Measurements from ENCODE around the gene CPLX1. TPM values are rescaled to one million over a fixed set of nuclear protein-coding genes. Genes with fewer than 3 reads are reported as not detected.

The CPLX1 gene
- total RNA-seq, 1 experiment from 2014 or later: 3.5 TPM

GRCh38 chr4:851701-852430 lies 25.9 kb upstream of the CPLX1 start:
- POLR2A ChIA-PET: no interaction called here
- H3K4me1 Mint-ChIP-seq: no peaks in the 10 kb centered on the region
- no peak overlapping the region for H3K27ac Mint-ChIP-seq
- DNase-seq (ENCODE audit: low spot score) (no peak), ATAC-seq (no peak)
- CTCF ChIA-PET: interaction anchor here (1.9 kb wide), 1 partner anchor 39 kb away, joined by 6 read pairs; no protein-coding TSS in a partner anchor
- peaks cover 13% of the 10 kb centered on the region for H3K36me3 Mint-ChIP-seq
- TF ChIP-seq PREB (CRISPR knock-in tag; IDR thresholded peaks at IDR 0.05; ENCODE audit: borderline replicate concordance): no peak
- no peak for TF ChIP-seq PRRX2 (CRISPR knock-in tag; IDR thresholded peaks at IDR 0.05)
- no peak for TF ChIP-seq OVOL2 (CRISPR knock-in tag; IDR thresholded peaks at IDR 0.05; ENCODE audit: borderline replicate concordance)
- TF ChIP-seq AFF4 (CRISPR knock-in tag; IDR thresholded peaks at IDR 0.05; ENCODE audit: borderline replicate concordance): no peak
- TF ChIP-seq TCF7 (CRISPR knock-in tag; IDR thresholded peaks at IDR 0.05; ENCODE audit: low read depth): no peak
- H3K9me3 Mint-ChIP-seq: no peaks in the 10 kb centered on the region
- H3K4me3 Mint-ChIP-seq: no peak overlapping the region
- H3K27me3 Mint-ChIP-seq (ENCODE audit: low read depth): no peaks in the 10 kb centered on the region

GRCh38 chr4:850323-850945 lies 24.5 kb upstream of the CPLX1 start:
- CTCF ChIA-PET: interaction anchor here (1.9 kb wide), 1 partner anchor 41 kb away, joined by 6 read pairs; no protein-coding TSS in a partner anchor
- Mint-ChIP-seq H3K27ac (no peak overlapping the region), H3K27me3 (ENCODE audit: low read depth) (no peaks in the 10 kb centered on the region), H3K4me1 (no peaks in the 10 kb centered on the region), H3K36me3 (peaks cover 5% of the 10 kb centered on the region), H3K4me3 (no peak overlapping the region), H3K9me3 (no peaks in the 10 kb centered on the region)
- DNase-seq (ENCODE audit: low spot score): no peak
- POLR2A ChIA-PET: no interaction called here
- ATAC-seq: no peak
- TF ChIP-seq NR1H2 (CRISPR knock-in tag; IDR thresholded peaks at IDR 0.05): no peak
- TF ChIP-seq STAT6 (CRISPR knock-in tag; conservative IDR thresholded peaks at IDR 0.05; ENCODE audit: low read depth): no peak
- TF ChIP-seq NR2C2 (CRISPR knock-in tag; IDR thresholded peaks at IDR 0.05): no peak
- no peak for TF ChIP-seq ZNF219 (CRISPR knock-in tag; IDR thresholded peaks at IDR 0.05; ENCODE audit: borderline replicate concordance)
- TF ChIP-seq TEAD1 (CRISPR knock-in tag; IDR thresholded peaks at IDR 0.05): no peak
- TF ChIP-seq ZNF121 (CRISPR knock-in tag; IDR thresholded peaks at IDR 0.05): no peak
- no peak for TF ChIP-seq SMAD4 (CRISPR knock-in tag; IDR thresholded peaks at IDR 0.05)
- TF ChIP-seq USF1 (CRISPR knock-in tag; IDR thresholded peaks at IDR 0.05): no peak
- no peak for TF ChIP-seq PRDM15 (CRISPR knock-in tag; IDR thresholded peaks at IDR 0.05)
- no peak for TF ChIP-seq NFE2L1 (CRISPR knock-in tag; IDR thresholded peaks at IDR 0.05)
- no peak for TF ChIP-seq SMAD3 (CRISPR knock-in tag; IDR thresholded peaks at IDR 0.05; ENCODE audit: borderline replicate concordance)
- TF ChIP-seq NR3C1 (CRISPR knock-in tag; conservative IDR thresholded peaks at IDR 0.05; ENCODE audit: low read depth): no peak
- no peak for TF ChIP-seq HMGA2 (CRISPR knock-in tag; IDR thresholded peaks at IDR 0.05)
- no peak for TF ChIP-seq ATF3 (CRISPR knock-in tag; conservative IDR thresholded peaks at IDR 0.05)
- no peak for TF ChIP-seq NFATC4 (CRISPR knock-in tag; IDR thresholded peaks at IDR 0.05)
- no peak for TF ChIP-seq ZNF671 (CRISPR knock-in tag; IDR thresholded peaks at IDR 0.05)
